Measurements from ENCODE around the gene TSPAN16.
"Not testable (repeated sequence)": the region's sequence is repeated elsewhere in the genome, so short reads cannot be mapped to it uniquely, and the experiment has no call there.

TSPAN16 gene

DNA sequence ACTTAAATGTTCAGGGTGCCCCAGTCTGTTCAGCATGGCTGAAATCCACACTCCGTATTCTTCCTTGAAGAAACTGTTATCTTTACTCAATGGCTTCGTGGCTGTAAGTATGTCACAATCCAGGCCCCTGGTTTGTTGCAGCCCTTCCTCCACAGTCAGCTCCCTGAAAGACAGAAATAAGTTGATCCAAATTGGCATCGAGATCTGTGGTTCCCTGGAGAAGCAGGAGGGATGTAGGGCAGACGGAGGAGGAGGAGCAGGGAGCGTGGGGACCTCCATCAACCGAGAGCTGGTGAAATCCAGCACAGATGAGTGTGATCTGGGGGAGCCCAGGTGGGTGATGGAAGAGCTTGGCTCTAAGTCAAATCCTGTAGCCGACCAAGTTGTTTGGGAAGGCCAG, 304 bp downstream of the TSPAN16 start:
- in situ Hi-C loops (cut with HindIII; ENCODE audit: low pct_ligation_motif_present, low pct_unique_long_range_greater_than_20kb, low sequenced_read_pairs): no loop called here

GRCh38 chr19:11299946-11300810, 4.2 kb downstream of the TSPAN16 start:
- in situ Hi-C loops (cut with HindIII; ENCODE audit: low pct_ligation_motif_present, low pct_unique_long_range_greater_than_20kb, low sequenced_read_pairs): no loop called here
- no peak for DNase-seq

More for the DNA sequence above, 304 bp downstream of the TSPAN16 start:
- no peak for DNase-seq

- in situ Hi-C loops (cut with HindIII; ENCODE audit: low pct_ligation_motif_present, low pct_unique_long_range_greater_than_20kb, low sequenced_read_pairs): no loop called here
- no peak for DNase-seq
Measured at GRCh38 chr19:11300811-11301120, 4.8 kb downstream of the TSPAN16 start.

DNA sequence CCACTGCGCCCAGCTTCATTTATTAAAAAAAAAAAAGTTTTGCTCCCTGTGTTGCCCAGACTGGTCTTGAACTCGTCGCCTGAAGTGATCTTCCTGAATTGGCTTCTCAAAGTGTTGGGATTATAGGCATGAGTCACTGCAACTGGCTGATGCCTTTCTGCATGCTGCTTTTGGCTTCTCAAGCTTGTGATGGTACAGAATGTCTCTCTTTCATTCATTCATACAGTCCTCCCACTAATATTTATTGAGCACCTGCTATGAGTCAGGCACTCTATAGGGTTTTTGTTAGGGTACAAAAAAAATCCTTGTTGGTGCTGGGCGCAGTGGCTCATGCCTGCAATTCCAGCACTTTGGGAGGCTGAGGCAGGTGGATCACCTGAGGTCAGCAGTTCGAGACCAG, 9.0 kb downstream of the TSPAN16 start:
- in situ Hi-C loops (cut with HindIII; ENCODE audit: low pct_ligation_motif_present, low pct_unique_long_range_greater_than_20kb, low sequenced_read_pairs): no loop called here
- DNase-seq: no peak

- in situ Hi-C loops (cut with HindIII; ENCODE audit: low pct_ligation_motif_present, low pct_unique_long_range_greater_than_20kb, low sequenced_read_pairs): no loop called here
- DNase-seq: no peak
Measured at GRCh38 chr19:11306337-11306736, 10.4 kb downstream of the TSPAN16 start.

DNA sequence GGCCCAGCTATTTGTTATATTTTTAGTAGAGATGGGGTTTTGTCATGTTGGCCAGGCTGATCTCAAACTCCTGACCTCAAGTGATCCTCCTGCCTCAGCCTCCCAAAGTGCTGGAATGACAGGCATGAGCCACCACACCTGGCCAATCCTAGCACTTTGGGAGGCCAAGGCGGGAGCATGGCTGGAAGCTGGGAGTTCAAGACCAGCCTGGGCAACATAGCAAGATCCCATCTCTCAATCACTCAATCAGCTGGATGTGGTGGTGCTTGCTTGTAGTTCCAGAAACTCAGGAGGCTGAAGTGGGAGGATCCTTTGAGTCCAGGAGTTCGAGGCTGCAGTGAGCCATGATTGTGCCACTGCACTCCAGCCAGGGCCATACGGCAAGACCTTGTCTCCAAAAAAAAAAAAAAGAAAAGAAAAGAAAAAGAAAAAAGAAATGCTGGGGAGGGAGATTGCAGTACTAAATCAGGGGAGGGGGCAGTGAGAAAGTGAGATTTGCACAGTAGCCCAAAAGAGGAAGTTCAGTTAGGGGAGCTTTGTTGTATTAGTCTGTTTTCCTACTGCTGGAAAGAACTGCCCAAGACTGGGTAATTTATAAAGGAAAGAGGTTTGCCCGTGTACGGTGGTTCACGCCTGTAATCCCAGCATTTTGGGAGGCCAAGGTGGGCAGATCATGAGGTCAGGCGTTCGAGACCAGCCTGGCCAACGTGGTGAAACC, 24.5 kb downstream of the TSPAN16 start:
- DNase-seq; in situ Hi-C loops (cut with HindIII; ENCODE audit: low pct_ligation_motif_present, low pct_unique_long_range_greater_than_20kb, low sequenced_read_pairs): not testable (repeated sequence)

GRCh38 chr19:11321191-11322126, 25.5 kb downstream of the TSPAN16 start:
- in situ Hi-C loops (cut with HindIII; ENCODE audit: low pct_ligation_motif_present, low pct_unique_long_range_greater_than_20kb, low sequenced_read_pairs): no loop called here
- no peak for DNase-seq

DNA sequence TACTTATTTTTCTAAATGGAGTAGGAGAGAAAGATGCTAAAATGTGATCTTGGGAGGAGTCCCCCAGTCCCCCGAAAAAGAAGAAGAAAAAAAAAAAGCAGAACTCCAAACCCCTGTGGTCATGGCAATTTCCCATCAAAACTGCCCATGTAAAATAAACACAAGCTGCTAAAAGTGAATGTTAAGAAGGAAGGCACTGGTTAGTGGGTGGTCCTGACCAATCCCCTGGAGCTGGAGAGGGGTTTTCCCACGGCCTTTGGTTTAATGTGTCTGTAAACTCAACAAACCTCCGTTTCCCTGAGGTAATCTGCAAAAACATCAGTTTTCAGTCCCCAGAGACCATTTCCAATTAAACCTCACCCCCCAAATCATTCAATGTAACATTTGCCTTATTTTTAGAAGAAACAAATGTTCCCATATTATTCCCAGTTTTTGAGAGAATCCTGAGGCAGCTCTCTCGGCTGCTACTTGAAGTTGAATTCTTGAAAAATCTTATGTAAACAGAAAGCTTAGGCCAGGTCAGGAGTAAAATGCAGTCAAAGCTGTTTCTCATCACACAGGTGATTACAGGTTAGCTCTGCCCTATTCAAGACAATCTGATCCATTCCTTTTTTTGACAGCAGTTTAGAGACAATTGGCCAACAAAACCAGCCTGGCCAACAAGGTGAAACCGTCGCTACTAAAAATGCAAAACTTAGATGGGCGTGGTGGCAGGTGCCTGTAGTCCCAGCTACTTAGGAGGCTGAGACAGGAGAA, 26.5 kb downstream of the TSPAN16 start:
- in situ Hi-C loops (cut with HindIII; ENCODE audit: low pct_ligation_motif_present, low pct_unique_long_range_greater_than_20kb, low sequenced_read_pairs): no loop called here

DNA sequence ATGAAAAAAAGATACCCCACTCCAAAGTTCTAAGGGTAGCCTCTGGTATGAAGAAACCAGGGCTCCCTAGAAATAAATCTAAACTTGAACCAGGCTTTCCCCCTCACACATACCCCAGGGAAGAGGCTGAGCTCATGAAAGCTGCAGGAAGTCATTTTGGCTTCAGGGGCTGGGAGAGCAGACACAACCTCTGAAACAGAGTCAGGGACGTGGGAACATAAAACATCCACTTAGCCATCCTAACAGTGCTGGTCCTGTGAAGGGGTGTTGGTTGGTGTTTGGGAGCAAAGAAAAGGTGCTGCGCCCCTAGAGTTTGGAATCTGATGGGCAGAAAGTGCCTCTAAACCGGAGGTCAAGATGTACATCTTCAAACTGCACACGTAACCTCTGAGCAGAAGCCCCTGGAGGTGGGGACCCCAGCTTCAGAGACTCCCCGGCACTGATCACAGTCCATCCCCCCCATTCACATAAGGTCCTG, 27.7 kb downstream of the TSPAN16 start:
- no peak for DNase-seq
- in situ Hi-C loops (cut with HindIII; ENCODE audit: low pct_ligation_motif_present, low pct_unique_long_range_greater_than_20kb, low sequenced_read_pairs): no loop called here

More for the DNA sequence above, 26.5 kb downstream of the TSPAN16 start:
- no peak for DNase-seq

DNA sequence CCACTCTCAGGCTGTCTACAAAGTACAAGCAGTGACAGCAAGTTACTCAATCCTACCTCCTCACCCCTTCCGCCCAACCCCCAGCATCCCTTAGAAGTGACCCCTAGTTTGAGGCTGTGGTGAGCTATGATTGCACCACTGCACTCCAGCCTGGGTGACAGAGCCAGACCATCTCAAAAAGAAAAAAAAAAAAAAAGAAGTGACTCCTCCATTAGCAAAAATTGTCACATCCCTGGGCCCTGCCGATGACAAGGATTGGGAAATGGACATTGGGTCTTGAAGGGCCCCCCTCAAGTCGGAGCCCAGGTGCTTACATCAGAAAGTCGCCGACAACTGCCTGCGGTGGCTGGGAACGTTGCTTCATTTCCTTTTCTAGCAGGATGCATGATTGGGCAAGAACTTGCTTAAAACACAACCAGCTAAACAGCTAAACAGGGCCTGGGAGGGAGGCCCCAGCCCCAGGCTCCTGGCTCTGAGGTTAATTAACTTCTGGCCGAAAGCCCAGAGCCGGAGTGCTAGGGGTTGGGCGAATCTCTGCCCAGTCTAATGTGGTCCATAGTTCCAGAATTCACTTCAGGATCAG, 28.2 kb downstream of the TSPAN16 start:
- in situ Hi-C loops (cut with HindIII; ENCODE audit: low pct_ligation_motif_present, low pct_unique_long_range_greater_than_20kb, low sequenced_read_pairs): no loop called here
- DNase-seq: peak; percentile 76

DNA sequence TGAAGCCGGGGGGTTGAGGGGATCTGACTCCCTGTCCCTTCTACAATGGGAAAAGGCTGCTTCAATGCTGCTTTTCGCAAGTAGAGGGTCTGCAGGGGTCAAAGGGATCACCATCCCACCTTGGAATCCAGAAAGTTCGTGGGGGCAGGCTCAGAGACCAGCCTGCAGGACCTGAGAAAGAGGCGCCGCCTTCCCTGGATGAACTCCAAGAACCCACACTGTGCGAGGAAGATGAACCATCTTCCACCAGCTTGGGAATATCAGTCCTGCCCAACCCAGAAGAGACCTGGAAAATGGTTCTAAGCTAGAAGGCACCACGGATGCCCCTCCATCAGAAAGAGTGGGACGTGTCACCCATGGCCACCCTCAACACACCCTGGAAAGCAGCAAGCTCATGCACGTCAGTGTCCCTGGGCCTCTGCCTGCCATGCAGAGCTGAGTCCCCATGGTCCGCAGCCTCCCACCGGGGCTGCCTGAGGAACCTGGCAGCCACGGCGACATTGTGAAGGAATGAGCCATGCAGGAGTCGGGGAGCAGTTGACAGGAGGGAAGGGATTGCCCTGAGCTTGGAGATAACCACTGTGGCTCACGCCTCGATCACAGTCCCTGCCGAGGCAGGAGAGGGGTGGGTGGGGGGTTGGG, 28.9 kb downstream of the TSPAN16 start:
- in situ Hi-C loops (cut with HindIII; ENCODE audit: low pct_ligation_motif_present, low pct_unique_long_range_greater_than_20kb, low sequenced_read_pairs): no loop called here
- no peak for DNase-seq

GRCh38 chr19:11325544-11325943, 29.6 kb downstream of the TSPAN16 start:
- in situ Hi-C loops (cut with HindIII; ENCODE audit: low pct_ligation_motif_present, low pct_unique_long_range_greater_than_20kb, low sequenced_read_pairs): no loop called here
- DNase-seq: no peak

DNA sequence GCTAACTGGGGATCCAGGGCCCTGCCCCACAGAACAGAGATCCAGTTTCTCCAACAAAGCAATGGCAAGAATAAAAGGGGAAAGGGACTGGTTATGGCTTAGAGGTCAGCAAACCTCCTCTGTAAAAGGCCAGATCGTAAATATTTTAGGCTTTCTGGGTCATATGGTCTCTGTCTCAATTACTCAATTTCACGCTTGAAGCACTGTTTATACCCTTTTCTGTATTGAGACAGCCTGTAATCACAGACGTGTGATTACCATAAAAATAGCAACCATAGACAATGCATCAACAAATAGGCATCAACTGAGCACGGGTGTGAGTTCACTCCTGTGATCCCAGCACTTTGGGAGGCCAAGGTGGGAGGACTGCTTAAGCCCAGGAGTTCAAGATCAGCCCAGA, 34.2 kb downstream of the TSPAN16 start:
- in situ Hi-C loops (cut with HindIII; ENCODE audit: low pct_ligation_motif_present, low pct_unique_long_range_greater_than_20kb, low sequenced_read_pairs): no loop called here

GRCh38 chr19:11331502-11331901, 35.5 kb downstream of the TSPAN16 start:
- no peak for DNase-seq
- in situ Hi-C loops (cut with HindIII; ENCODE audit: low pct_ligation_motif_present, low pct_unique_long_range_greater_than_20kb, low sequenced_read_pairs): no loop called here

More for the DNA sequence above, 34.2 kb downstream of the TSPAN16 start:
- DNase-seq: no peak

GRCh38 chr19:11332822-11333221, 36.9 kb downstream of the TSPAN16 start:
- no peak for DNase-seq
- in situ Hi-C loops (cut with HindIII; ENCODE audit: low pct_ligation_motif_present, low pct_unique_long_range_greater_than_20kb, low sequenced_read_pairs): no loop called here

- DNase-seq: not testable (repeated sequence)
Measured at GRCh38 chr19:11333838-11334237, 37.9 kb downstream of the TSPAN16 start.

DNA sequence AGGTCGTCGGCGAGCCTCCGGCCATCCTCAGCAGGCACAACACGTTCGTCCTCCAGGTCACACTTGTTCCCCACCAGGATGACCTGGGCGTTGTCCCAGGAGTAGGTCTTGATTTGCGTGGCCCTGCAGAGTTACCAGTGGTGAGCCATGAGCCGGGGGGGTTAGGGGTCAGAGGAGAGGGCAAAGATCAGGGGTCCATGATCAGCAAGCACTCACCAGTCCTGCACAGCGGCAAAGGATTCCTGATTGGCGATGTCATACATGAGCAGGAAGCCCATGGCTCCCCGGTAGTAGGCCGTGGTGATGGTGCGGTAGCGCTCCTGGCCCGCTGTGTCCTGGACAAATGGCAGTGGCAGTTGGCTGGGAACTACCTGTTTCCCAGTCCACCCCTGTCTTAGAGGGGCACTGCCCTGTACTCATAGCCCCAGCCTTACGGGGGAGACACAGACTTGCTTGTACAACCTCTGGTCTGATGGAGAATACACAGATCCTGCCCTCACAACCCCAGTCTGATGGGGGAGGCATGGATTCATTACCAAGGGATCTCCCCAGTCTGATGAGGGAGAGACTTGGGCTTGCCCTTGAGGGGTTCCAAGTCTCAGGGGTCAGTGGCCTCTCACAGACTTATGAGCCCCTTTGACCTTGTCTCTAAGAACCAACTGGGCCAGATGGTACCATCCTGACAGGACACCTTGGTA, 39.6 kb downstream of the TSPAN16 start:
- in situ Hi-C loops (cut with HindIII; ENCODE audit: low pct_ligation_motif_present, low pct_unique_long_range_greater_than_20kb, low sequenced_read_pairs): no loop called here
- no peak for DNase-seq

More at GRCh38 chr19:11333838-11334237, 37.9 kb downstream of the TSPAN16 start:
- in situ Hi-C loops (cut with HindIII; ENCODE audit: low pct_ligation_motif_present, low pct_unique_long_range_greater_than_20kb, low sequenced_read_pairs): not testable (repeated sequence)
